Endothelial cell of umbilical vein (primary cell): Measurements from ENCODE around the gene NAP1L4. TPM values are rescaled to one million over a fixed set of nuclear protein-coding genes. Genes with fewer than 3 reads are reported as not detected.

ENCODE experiments used
- BruUV-seq: library from RNA; stranded (reverse); fragments of 400-500 nt; replicated peaks from 2 replicates; lab custom pipeline; 2021; lab: Mats Ljungman, UMichigan
- CTCF ChIA-PET: fragments of 300-600, 350-600 bp; sonication (Branson Sonifier 250); formaldehyde crosslinking; loops from one replicate; lab custom pipeline; 2021; ENCODE audit warnings: antibody characterized with exemption, inconsistent platforms; lab: Charles Lee
- POLR2A ChIA-PET: fragments of 300-600, 350-600 bp; sonication (Branson Sonifier 250); formaldehyde crosslinking; loops from one replicate; lab custom pipeline; 2021; ENCODE audit warnings: antibody characterized with exemption, inconsistent platforms; lab: Charles Lee
- DNase-seq: peaks from one replicate; pipeline ENCODE4 v3.0.0-alpha.2; 2011; ENCODE audit warnings: low read depth, low spot score
- FAIRE-seq: peaks from 2 replicates; lab custom pipeline; 2011; peaks lifted over from hg19 to GRCh38; lab: Jason Lieb, UNC
- H2AFZ ChIP-seq: 2 replicates; pipeline ENCODE4 v1.6.0; 2012; ENCODE audit warnings: low read depth, low read length, control low read depth, inconsistent platforms
- H3K27ac ChIP-seq: 2 replicates; pipeline ENCODE4 v1.5.1; 2011; ENCODE audit warnings: low read depth, mild to moderate bottlenecking, control low read depth, low read length, moderate library complexity; ENCODE audit not compliant: insufficient read depth
- H3K27me3 ChIP-seq, 2 experiments: 2 replicates each; pipeline versions ENCODE4 v1.6.0 to v1.6.1; 2011; ENCODE audit warnings: low read length in 2 of 2, mixed read lengths in 1 of 2; ENCODE audit not compliant: control insufficient read depth in 2 of 2, insufficient read depth in 2 of 2
- H3K36me3 ChIP-seq, 2 experiments: 2 replicates in 1 of 2; 3 replicates in 1 of 2; pipeline ENCODE4 v1.5.1; 2011; ENCODE audit warnings: low read length in 2 of 2, mild to moderate bottlenecking in 1 of 2, moderate library complexity in 1 of 2; ENCODE audit not compliant: control insufficient read depth in 2 of 2, insufficient read depth in 2 of 2; ENCODE audit errors: extremely low read depth in 1 of 2
- H3K4me1 ChIP-seq: 3 replicates; pipeline ENCODE4 v1.5.1; 2011; ENCODE audit warnings: mild to moderate bottlenecking, low read length; ENCODE audit not compliant: control insufficient read depth, insufficient read depth; ENCODE audit errors: extremely low read depth
- H3K4me2 ChIP-seq: 2 replicates; pipeline ENCODE4 v1.6.1; 2011; ENCODE audit warnings: low read length, control low read depth, mixed read lengths; ENCODE audit not compliant: insufficient read depth
- H3K4me3 ChIP-seq, 3 experiments: fragments of 200-600 bp in 1 of 3; sonication (generic), shearing (Covaris generic) in 1 of 3; replicated peaks in 1 of 3; 2 replicates each; pipeline ENCODE4 v1.5.1; 2011 to 2016; ENCODE audit warnings: control low read depth in 3 of 3, low read length in 3 of 3, mild to moderate bottlenecking in 2 of 3, inconsistent platforms in 1 of 3, low read depth in 1 of 3, moderate library complexity in 1 of 3; ENCODE audit not compliant: insufficient read depth in 1 of 3
- H3K79me2 ChIP-seq: 2 replicates; pipeline ENCODE4 v1.6.0; 2012; ENCODE audit warnings: low read length, inconsistent platforms; ENCODE audit not compliant: control insufficient read depth, insufficient read depth
- H3K9ac ChIP-seq: replicated peaks from 2 replicates; pipeline ENCODE3; 2011; ENCODE audit warnings: low read length, control low read depth; ENCODE audit not compliant: insufficient read depth; ENCODE audit errors: extremely low read depth
- H3K9me1 ChIP-seq: replicated peaks from 3 replicates; pipeline ENCODE4 v1.6.0; 2011; ENCODE audit warnings: mild to moderate bottlenecking, low read length; ENCODE audit not compliant: control insufficient read depth, insufficient read depth; ENCODE audit errors: extremely low read depth
- H3K9me3 ChIP-seq: replicated peaks from 2 replicates; pipeline ENCODE4 v1.5.1; 2012; ENCODE audit warnings: low read length, inconsistent platforms; ENCODE audit not compliant: control insufficient read depth, insufficient read depth
- H4K20me1 ChIP-seq: replicated peaks from 2 replicates; pipeline ENCODE3; 2011; ENCODE audit warnings: mild to moderate bottlenecking, low read length; ENCODE audit not compliant: control insufficient read depth, insufficient read depth; ENCODE audit errors: extremely low read depth
- EZH2 ChIP-seq: IDR thresholded peaks from 2 replicates; pipeline ENCODE4 v1.6.1; 2012; ENCODE audit warnings: borderline replicate concordance, low read depth, mild to moderate bottlenecking, moderate library complexity, low read length, inconsistent platforms; ENCODE audit not compliant: severe bottlenecking
- FOS ChIP-seq: IDR thresholded peaks from 2 replicates; pipeline ENCODE4 v1.6.1; 2011; ENCODE audit warnings: mild to moderate bottlenecking, low read length, moderate library complexity, borderline replicate concordance; ENCODE audit not compliant: insufficient read depth
- GATA2 ChIP-seq: IDR thresholded peaks from 2 replicates; pipeline ENCODE4 v1.7.0; 2011; ENCODE audit warnings: low read depth, mild to moderate bottlenecking, moderate library complexity, mixed read lengths, low read length; ENCODE audit not compliant: insufficient read length, insufficient read depth
- JUN ChIP-seq: IDR thresholded peaks from 2 replicates; pipeline ENCODE4 v1.6.1; 2011; ENCODE audit warnings: borderline replicate concordance, low read depth; ENCODE audit not compliant: insufficient read length, insufficient read depth
- MYC ChIP-seq: IDR thresholded peaks from one replicate; pipeline ENCODE4 v1.6.1; 2011; ENCODE audit warnings: mild to moderate bottlenecking, low read depth, low read length
- POLR2A ChIP-seq: IDR thresholded peaks from 2 replicates; pipeline ENCODE4 v1.6.1; 2012; ENCODE audit warnings: low read depth, mild to moderate bottlenecking, control low read depth, low read length
- POLR2AphosphoS5 ChIP-seq: IDR thresholded peaks from 2 replicates; pipeline ENCODE4 v1.6.1; 2012; ENCODE audit warnings: low read depth, mild to moderate bottlenecking, control low read depth, low read length, moderate library complexity; ENCODE audit not compliant: insufficient read depth
- dilution Hi-C: fragments of 300-500 bp; cut with MboI; formaldehyde crosslinking; loops from one replicate; pipeline ENCODE4 v1.15.0; 2019; ENCODE audit warnings: low sequenced_read_pairs; ENCODE audit not compliant: extremely low pct_ligation_motif_present
- intact Hi-C: fragments of 100-400 bp; cut with micrococcal nuclease; formaldehyde crosslinking; loops from one replicate; pipeline ENCODE4 v1.10.0; 2022
- polyA plus RNA-seq, 4 experiments: library from polyadenylated mRNA; depleted of rRNA in 3 of 4; stranded (reverse) in 3 of 4; unstranded in 1 of 4; fragments of >200 nt; gene quantifications; 2 replicates each; pipeline versions ENCODE4 v1.2.1 to v1.2.3, GENCODE V29; 2011 to 2012; ENCODE audit warnings: missing spikeins in 1 of 4
- total RNA-seq: library from RNA; stranded (reverse); gene quantifications from 2 replicates; pipeline ENCODE4 v1.2.3, GENCODE V29; 2021
- TF ChIP-seq, protein P1 (sequence below), 2 donors: IDR thresholded peaks; 1 replicate in 1 of 2; 2 replicates in 1 of 2; pipeline ENCODE4 v1.5.1; 2011; ENCODE audit warnings: low read length in 2 of 2, mild to moderate bottlenecking in 2 of 2, moderate library complexity in 2 of 2, control low read depth in 1 of 2, inconsistent platforms in 1 of 2, low read depth in 1 of 2; ENCODE audit not compliant: insufficient read depth in 1 of 2; ENCODE audit errors: extremely low read depth in 1 of 2
- TF ChIP-seq, protein P2 (sequence below): IDR thresholded peaks from 2 replicates; pipeline ENCODE4 v1.6.1; 2011; ENCODE audit not compliant: insufficient read depth, insufficient read length

The NAP1L4 gene
- total and polyA plus RNA-seq, 2 donors (not counting 3 experiments of a cell fraction or from before 2014, with no cell fraction given), result 100.0 to 177 TPM

DNA sequence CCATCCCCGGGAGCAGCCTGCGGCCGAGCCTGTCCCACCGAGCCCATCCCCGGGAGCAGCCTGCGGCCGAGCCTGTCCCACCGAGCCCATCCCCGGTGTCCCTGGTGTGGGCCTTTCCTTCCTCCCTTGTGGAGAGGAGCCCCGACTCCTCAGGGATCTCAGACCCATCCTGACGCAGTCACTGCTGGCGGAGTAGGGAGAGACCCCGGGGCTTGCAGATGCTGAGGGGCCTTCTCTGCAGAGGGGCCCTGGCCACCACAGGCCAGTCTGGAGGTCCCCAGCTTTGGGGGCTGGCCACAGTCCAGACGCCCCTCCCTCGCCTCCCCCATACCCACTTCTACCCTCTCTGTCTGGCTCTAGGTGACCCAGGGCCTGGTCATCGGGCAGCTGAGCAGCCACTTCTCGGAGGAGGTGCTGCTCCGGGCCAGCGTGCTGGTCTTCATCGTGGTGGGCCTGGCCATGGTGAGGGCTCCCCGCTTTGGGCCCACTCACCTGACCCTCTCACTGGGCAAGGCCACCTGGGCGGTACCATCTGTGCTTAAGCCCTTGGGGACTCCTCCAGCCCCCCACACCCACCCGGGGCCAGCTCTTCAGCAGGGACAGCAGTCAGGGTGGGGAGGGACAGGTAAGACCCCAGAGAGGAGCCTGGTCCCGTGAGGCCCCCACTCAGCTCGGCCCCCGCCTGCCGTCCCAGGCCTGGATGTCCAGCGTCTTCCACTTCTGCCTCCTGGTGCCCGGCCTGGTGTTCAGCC is 70.2 kb downstream of the NAP1L4 start:
- Histone ChIP-seq H3K79me2 (peaks cover 7% of the 10 kb centered on the region), H2AFZ (no peak overlapping the region), H4K20me1 (no peaks in the 10 kb centered on the region), H3K9ac (no peak overlapping the region), H3K4me3 (no peak overlapping the region), H3K36me3 (no peaks in the 10 kb centered on the region), H3K9me1 (no peaks in the 10 kb centered on the region), H3K9me3 (no peaks in the 10 kb centered on the region), H3K4me2 (no peak overlapping the region), H3K27me3 (no peaks in the 10 kb centered on the region), H3K27ac (no peak overlapping the region), H3K4me1 (no peaks in the 10 kb centered on the region)
- FAIRE-seq (no peak), DNase-seq (no peak)
- intact Hi-C loops, result no loop called here
- POLR2A ChIA-PET, result no interaction called here
- TF ChIP-seq GATA2 (no peak), JUN (no peak), EZH2 (no peak), POLR2AphosphoS5 (no peak), POLR2A (no peak), FOS (no peak), MYC (no peak)
- TF ChIP-seq, protein P1, sequence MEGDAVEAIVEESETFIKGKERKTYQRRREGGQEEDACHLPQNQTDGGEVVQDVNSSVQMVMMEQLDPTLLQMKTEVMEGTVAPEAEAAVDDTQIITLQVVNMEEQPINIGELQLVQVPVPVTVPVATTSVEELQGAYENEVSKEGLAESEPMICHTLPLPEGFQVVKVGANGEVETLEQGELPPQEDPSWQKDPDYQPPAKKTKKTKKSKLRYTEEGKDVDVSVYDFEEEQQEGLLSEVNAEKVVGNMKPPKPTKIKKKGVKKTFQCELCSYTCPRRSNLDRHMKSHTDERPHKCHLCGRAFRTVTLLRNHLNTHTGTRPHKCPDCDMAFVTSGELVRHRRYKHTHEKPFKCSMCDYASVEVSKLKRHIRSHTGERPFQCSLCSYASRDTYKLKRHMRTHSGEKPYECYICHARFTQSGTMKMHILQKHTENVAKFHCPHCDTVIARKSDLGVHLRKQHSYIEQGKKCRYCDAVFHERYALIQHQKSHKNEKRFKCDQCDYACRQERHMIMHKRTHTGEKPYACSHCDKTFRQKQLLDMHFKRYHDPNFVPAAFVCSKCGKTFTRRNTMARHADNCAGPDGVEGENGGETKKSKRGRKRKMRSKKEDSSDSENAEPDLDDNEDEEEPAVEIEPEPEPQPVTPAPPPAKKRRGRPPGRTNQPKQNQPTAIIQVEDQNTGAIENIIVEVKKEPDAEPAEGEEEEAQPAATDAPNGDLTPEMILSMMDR (IDR thresholded peaks at IDR 0.05; ENCODE audit: extremely low read depth in 1 of 2, insufficient read depth in 1 of 2, low read depth in 1 of 2, low read length in 2 of 2), result no peak
- TF ChIP-seq, protein P2, sequence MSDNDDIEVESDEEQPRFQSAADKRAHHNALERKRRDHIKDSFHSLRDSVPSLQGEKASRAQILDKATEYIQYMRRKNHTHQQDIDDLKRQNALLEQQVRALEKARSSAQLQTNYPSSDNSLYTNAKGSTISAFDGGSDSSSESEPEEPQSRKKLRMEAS, result no peak
- dilution Hi-C loops, result no loop called here
- BruUV-seq, result no TSS peak
- CTCF ChIA-PET, result interaction anchor here (0.8 kb wide), 1 partner anchor 389 kb away, joined by 4 read pairs; no protein-coding TSS in a partner anchor
